HCT116 (cell line): ENCODE measurements around the gene PRSS57. TPM values are rescaled to one million over a fixed set of nuclear protein-coding genes. Genes with fewer than 3 reads are reported as not detected.

Experiments
- ATAC-seq: fragments of 200-7000 bp; cut with Tn5 transposase; 2 replicates; pipeline ENCODE4 v1.9.1; 2020; ENCODE audit warnings: mild to moderate bottlenecking, moderate library complexity
- BruUV-seq: library from RNA; stranded (reverse); fragments of 400-500 nt; replicated peaks from 2 replicates; lab custom pipeline; 2021; lab: Mats Ljungman, UMichigan
- CTCF ChIA-PET: fragments of 300-600 bp; sonication (Branson Sonifier 250); formaldehyde crosslinking; loops from one replicate; lab custom pipeline; 2021; ENCODE audit warnings: antibody characterized with exemption; lab: Charles Lee
- POLR2A ChIA-PET: fragments of 300-600, 350-600 bp; sonication (Branson Sonifier 250); formaldehyde crosslinking; loops from one replicate; lab custom pipeline; 2021; ENCODE audit warnings: antibody characterized with exemption; lab: Charles Lee
- RAD21 ChIA-PET, 2 experiments: fragments of 300-600 bp; sonication (Branson Sonifier 250); formaldehyde crosslinking; loops; one replicate each; lab custom pipeline; 2023; ENCODE audit warnings: low total read pairs in 2 of 2; ENCODE audit not compliant: uncharacterized antibody in 2 of 2, unreplicated experiment in 2 of 2, low non-redundant PET in 1 of 2; lab: Charles Lee
- DNase-seq: peaks from one replicate; pipeline ENCODE4 v3.0.0-alpha.2; 2010; ENCODE audit warnings: low read depth, low spot score
- H2AFZ ChIP-seq: fragments of 200-600 bp; shearing (Covaris generic), sonication (generic); 2 replicates; pipeline ENCODE4 v1.6.1; 2017; ENCODE audit warnings: low read depth, mixed run types, mixed read lengths, antibody characterized with exemption, low read length; ENCODE audit not compliant: poor library complexity, severe bottlenecking
- H3K27ac ChIP-seq: 2 replicates; pipeline ENCODE4 v1.5.1; 2012; ENCODE audit warnings: low read depth, low read length
- H3K27me3 ChIP-seq: fragments of 200-600 bp; sonication (generic); 2 replicates; pipeline ENCODE4 v1.6.1; 2016; ENCODE audit warnings: mixed run types, low read length, mixed read lengths; ENCODE audit not compliant: insufficient read depth
- H3K36me3 ChIP-seq, 2 experiments: fragments of 200-500 bp in 1 of 2; fragments of 200-600 bp in 1 of 2; sonication (Bioruptor generic) in 1 of 2; sonication (generic) in 1 of 2; 2 replicates each; pipeline versions ENCODE4 v1.5.1 to v1.6.1; 2014 to 2016; ENCODE audit warnings: low read length in 2 of 2, inconsistent platforms in 1 of 2, mixed read lengths in 1 of 2, mixed run types in 1 of 2; ENCODE audit not compliant: insufficient read depth in 2 of 2, control insufficient read depth in 1 of 2
- H3K4me1 ChIP-seq, 2 experiments: fragments of 200-600 bp in 1 of 2; sonication (generic) in 1 of 2; 2 replicates each; pipeline versions ENCODE4 v1.5.1 to v1.6.1; 2012 to 2017; ENCODE audit warnings: low read length in 2 of 2, inconsistent platforms in 1 of 2, mild to moderate bottlenecking in 1 of 2, mixed read lengths in 1 of 2, mixed run types in 1 of 2, moderate library complexity in 1 of 2; ENCODE audit not compliant: insufficient read depth in 2 of 2, control insufficient read depth in 1 of 2
- H3K4me2 ChIP-seq: fragments of 200-600 bp; sonication (generic); 2 replicates; pipeline ENCODE4 v1.6.1; 2017; ENCODE audit warnings: mixed run types, low read length, mixed read lengths
- H3K4me3 ChIP-seq, 2 experiments: fragments of 200-600 bp in 1 of 2; sonication (generic) in 1 of 2; replicated peaks in 1 of 2; 2 replicates each; pipeline ENCODE4 v1.5.1; 2011 to 2016; ENCODE audit warnings: low read length in 2 of 2, control low read depth in 1 of 2, low read depth in 1 of 2, mild to moderate bottlenecking in 1 of 2, mixed read lengths in 1 of 2, mixed run types in 1 of 2
- H3K79me2 ChIP-seq: fragments of 200-600 bp; sonication (generic); 2 replicates; pipeline ENCODE4 v1.6.1; 2017; ENCODE audit warnings: mild to moderate bottlenecking, mixed run types, low read length, moderate library complexity, mixed read lengths; ENCODE audit not compliant: insufficient read depth
- H3K9ac ChIP-seq: fragments of 200-600 bp; sonication (generic); 2 replicates; pipeline ENCODE4 v1.6.1; 2016; ENCODE audit warnings: low read length, mixed read lengths
- H3K9me2 ChIP-seq: fragments of 200-600 bp; sonication (generic), shearing (Covaris generic); 2 replicates; pipeline ENCODE4 v1.6.1; 2017; ENCODE audit warnings: mixed run types, mild to moderate bottlenecking, moderate library complexity; ENCODE audit not compliant: insufficient read depth
- H3K9me3 ChIP-seq, 2 experiments: fragments of 200-500 bp in 1 of 2; fragments of 200-600 bp in 1 of 2; sonication (Bioruptor generic) in 1 of 2; sonication (generic) in 1 of 2; 2 replicates each; pipeline ENCODE4 v1.6.1; 2014 to 2017; ENCODE audit warnings: low read length in 2 of 2, mixed read lengths in 2 of 2, inconsistent platforms in 1 of 2, low read depth in 1 of 2, mild to moderate bottlenecking in 1 of 2, mixed run types in 1 of 2, moderate library complexity in 1 of 2; ENCODE audit not compliant: control insufficient read depth in 1 of 2, insufficient read depth in 1 of 2
- H4K20me1 ChIP-seq: fragments of 200-600 bp; sonication (generic), shearing (Covaris generic); 2 replicates; pipeline ENCODE4 v1.6.1; 2017; ENCODE audit warnings: mixed run types, mild to moderate bottlenecking, moderate library complexity; ENCODE audit not compliant: insufficient read depth
- CTCF ChIP-seq, 3 experiments: fragments of 200-600 bp in 1 of 3; sonication (generic) in 1 of 3; IDR thresholded peaks in 2 of 3; conservative IDR thresholded peaks in 1 of 3; 2 replicates each; pipeline ENCODE4 v1.5.1; 2012 to 2017; ENCODE audit warnings: low read depth in 2 of 3, low read length in 2 of 3, antibody characterized with exemption in 1 of 3, borderline replicate concordance in 1 of 3, control low read depth in 1 of 3, mild to moderate bottlenecking in 1 of 3, mixed read lengths in 1 of 3, mixed run types in 1 of 3, moderate library complexity in 1 of 3; ENCODE audit not compliant: insufficient read depth in 1 of 3
- EZH2 ChIP-seq: fragments of 200-600 bp; sonication (generic); IDR thresholded peaks from 2 replicates; pipeline ENCODE4 v1.6.1; 2017; ENCODE audit warnings: antibody characterized with exemption, mixed run types
- FOSL1 ChIP-seq: IDR thresholded peaks from 2 replicates; pipeline ENCODE4 v1.6.1; 2012; ENCODE audit warnings: low read depth
- JUND ChIP-seq: IDR thresholded peaks from 2 replicates; pipeline ENCODE4 v1.6.1; 2012
- POLR2A ChIP-seq: IDR thresholded peaks from 2 replicates; pipeline ENCODE4 v1.7.0; 2011; ENCODE audit warnings: borderline replicate concordance; ENCODE audit not compliant: insufficient read depth, insufficient read length; ENCODE audit errors: extremely low read depth
- POLR2AphosphoS5 ChIP-seq: IDR thresholded peaks from 2 replicates; pipeline ENCODE4 v1.6.1; 2011; ENCODE audit warnings: mild to moderate bottlenecking, low read depth, low read length, moderate library complexity
- RAD21 ChIP-seq: IDR thresholded peaks from 2 replicates; pipeline ENCODE4 v1.6.1; 2012; ENCODE audit warnings: low read depth, mild to moderate bottlenecking
- REST ChIP-seq: IDR thresholded peaks from 2 replicates; pipeline ENCODE4 v1.6.1; 2012; ENCODE audit warnings: low read depth
- SP1 ChIP-seq: IDR thresholded peaks from 2 replicates; pipeline ENCODE4 v1.6.1; 2012; ENCODE audit warnings: low read depth
- ZBTB33 ChIP-seq: IDR thresholded peaks from 2 replicates; pipeline ENCODE4 v1.6.1; 2011; ENCODE audit warnings: mild to moderate bottlenecking, low read length, moderate library complexity; ENCODE audit not compliant: insufficient replicate concordance; ENCODE audit errors: extremely low read depth
- ZNF274 ChIP-seq: fragments of 200-500 bp; sonication (Bioruptor generic); IDR thresholded peaks from 2 replicates; pipeline ENCODE4 v1.6.1; 2014; ENCODE audit warnings: mild to moderate bottlenecking, low read depth, low read length, inconsistent platforms
- intact Hi-C: fragments of 100-400 bp; cut with micrococcal nuclease; formaldehyde crosslinking; loops from 2 replicates; pipeline ENCODE4 v1.10.0; 2022
- total RNA-seq: library from RNA; stranded (reverse); gene quantifications from one replicate; pipeline ENCODE4 v1.2.1, GENCODE V29; 2021; ENCODE audit not compliant: unreplicated experiment

The PRSS57 gene
- total RNA-seq, 1 experiment from 2014 or later, result not detected

GRCh38 chr19:640606-641189 lies 54.6 kb downstream of the PRSS57 start:
- H3K79me2 ChIP-seq, result no peaks in the 10 kb centered on the region
- peak overlapping the region; percentile 31 to 57 for H3K4me3 ChIP-seq
- DNase-seq, result no peak
- TF ChIP-seq REST, result no peak
- no peak for TF ChIP-seq POLR2A
- TF ChIP-seq EZH2, result no peak
- TF ChIP-seq ZNF274, result no peak
- TF ChIP-seq SP1, result no peak
- no peak for TF ChIP-seq RAD21
- TF ChIP-seq JUND, result no peak
- TF ChIP-seq POLR2AphosphoS5, result no peak
- TF ChIP-seq CTCF (IDR thresholded peaks at IDR 0.05 in 2 of 3, conservative IDR thresholded peaks at IDR 0.05 in 1 of 3; ENCODE audit: borderline replicate concordance in 1 of 3, insufficient read depth in 1 of 3, low read depth in 2 of 3, low read length in 2 of 3), result no peak
- no peak for TF ChIP-seq FOSL1
- no peak for TF ChIP-seq ZBTB33
- TF ChIP-seq, all 23 proteins: peak for 0
- Histone ChIP-seq H3K36me3 (no peaks in the 10 kb centered on the region), H2AFZ (no peak overlapping the region), H3K9ac (peak overlapping the region; percentile 57; the same call in 1 of the 2 replicates), H3K9me2 (no peaks in the 10 kb centered on the region), H4K20me1 (no peaks in the 10 kb centered on the region), H3K27me3 (no peaks in the 10 kb centered on the region), H3K4me1 (peaks cover 2 to 18% of the 10 kb centered on the region in 2 experiments; a peak in 3 of 4 replicates), H3K4me2 (peak overlapping the region; percentile 73), H3K9me3 (no peaks in the 10 kb centered on the region), H3K27ac (no peak overlapping the region)
- ChIA-PET CTCF (no interaction called here), POLR2A (no interaction called here), RAD21 (no interaction called here)
- intact Hi-C loops, result no loop called here
- ATAC-seq, result no peak
- BruUV-seq, result no TSS peak
